Loucy (cell line): ENCODE data around the gene CBX5.
A peak's percentile ranks its signal among the peaks of the same experiment; 100 is the strongest.

Experiments used
- H2AFZ ChIP-seq: fragments of 200-600 bp; sonication (generic); 2 replicates; pipeline ENCODE4 v1.6.0; 2016; ENCODE audit warnings: antibody characterized with exemption, mild to moderate bottlenecking, low read length, moderate library complexity
- H3F3A ChIP-seq: fragments of 200-600 bp; 2 replicates; pipeline ENCODE4 v1.6.0; 2016; ENCODE audit warnings: antibody characterized with exemption, low read depth, mild to moderate bottlenecking
- H3K27me3 ChIP-seq: fragments of 200-600 bp; sonication (generic); 2 replicates; pipeline ENCODE4 v1.6.1; 2014; ENCODE audit warnings: low read length, mild to moderate bottlenecking; ENCODE audit not compliant: insufficient read depth, poor library complexity, severe bottlenecking
- H3K36me3 ChIP-seq: fragments of 200-600 bp; sonication (generic); 2 replicates; pipeline ENCODE4 v1.6.1; 2016; ENCODE audit warnings: low read length; ENCODE audit not compliant: insufficient read depth
- H3K4me1 ChIP-seq: fragments of 200-600 bp; sonication (generic); 2 replicates; pipeline ENCODE4 v1.5.1; 2014; ENCODE audit warnings: low read length, mild to moderate bottlenecking; ENCODE audit not compliant: insufficient read depth, poor library complexity, severe bottlenecking
- H3K4me2 ChIP-seq: fragments of 200-600 bp; sonication (generic); 2 replicates; pipeline ENCODE4 v1.6.0; 2014; ENCODE audit warnings: antibody characterized with exemption, low read length, low read depth, mild to moderate bottlenecking; ENCODE audit not compliant: poor library complexity, severe bottlenecking
- H3K4me3 ChIP-seq: fragments of 200-600 bp; sonication (generic); 2 replicates; pipeline ENCODE4 v1.5.1; 2014; ENCODE audit warnings: low read length, mild to moderate bottlenecking, mixed read lengths; ENCODE audit not compliant: poor library complexity, severe bottlenecking
- H3K79me2 ChIP-seq: fragments of 200-600 bp; sonication (generic); 2 replicates; pipeline ENCODE4 v1.6.1; 2014; ENCODE audit warnings: low read length; ENCODE audit not compliant: insufficient read depth
- H3K9ac ChIP-seq: fragments of 200-600 bp; sonication (generic); 2 replicates; pipeline ENCODE4 v1.6.0; 2014; ENCODE audit warnings: mild to moderate bottlenecking, low read depth, low read length, moderate library complexity; ENCODE audit not compliant: poor library complexity, severe bottlenecking
- H3K9me2 ChIP-seq: fragments of 200-600 bp; sonication (generic); replicated peaks from 2 replicates; pipeline ENCODE4 v1.6.1; 2016; ENCODE audit warnings: low read depth, low read length, mixed read lengths
- H3K9me3 ChIP-seq: fragments of 200-600 bp; sonication (generic); 2 replicates; pipeline ENCODE4 v1.6.1; 2014; ENCODE audit warnings: mild to moderate bottlenecking, antibody characterized with exemption, low read length, low read depth; ENCODE audit not compliant: insufficient read depth
- H4K20me1 ChIP-seq: fragments of 200-600 bp; sonication (generic); 2 replicates; pipeline ENCODE4 v1.6.0; 2014; ENCODE audit warnings: antibody characterized with exemption, low read length, mild to moderate bottlenecking; ENCODE audit not compliant: insufficient read depth, poor library complexity, severe bottlenecking
- EZH2phosphoT487 ChIP-seq: fragments of 200-600 bp; IDR thresholded peaks from 2 replicates; pipeline ENCODE4 v1.6.1; 2018; ENCODE audit warnings: antibody characterized with exemption, mild to moderate bottlenecking, moderate library complexity, borderline replicate concordance
- TF ChIP-seq, protein P1 (sequence below): fragments of 200-600 bp; sonication (generic); conservative IDR thresholded peaks from 2 replicates; pipeline ENCODE4 v1.5.1; 2014; ENCODE audit warnings: mild to moderate bottlenecking, antibody characterized with exemption, low read length

The CBX5 gene

DNA sequence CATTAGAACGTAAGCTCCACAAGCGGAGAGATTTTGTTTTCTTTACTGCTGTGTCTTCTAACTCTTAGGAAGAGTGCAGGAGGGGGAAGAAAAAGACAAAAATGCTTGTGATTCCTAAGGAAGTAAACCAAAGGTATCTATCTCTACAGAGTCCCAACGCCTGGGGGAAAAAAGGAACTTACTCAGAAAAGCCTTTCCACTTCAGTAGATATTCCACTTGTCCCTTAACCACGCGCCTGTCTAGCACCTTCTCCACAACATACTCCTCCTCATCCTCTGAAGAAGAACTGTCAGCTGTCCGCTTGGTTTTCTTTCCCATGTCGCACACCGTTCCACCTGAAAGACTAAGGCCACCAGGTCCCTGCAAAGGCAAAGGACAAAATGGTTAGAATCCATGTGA lies 22.6 kb downstream of the CBX5 start:
- no peak for TF ChIP-seq EZH2phosphoT487
- TF ChIP-seq, protein P1, sequence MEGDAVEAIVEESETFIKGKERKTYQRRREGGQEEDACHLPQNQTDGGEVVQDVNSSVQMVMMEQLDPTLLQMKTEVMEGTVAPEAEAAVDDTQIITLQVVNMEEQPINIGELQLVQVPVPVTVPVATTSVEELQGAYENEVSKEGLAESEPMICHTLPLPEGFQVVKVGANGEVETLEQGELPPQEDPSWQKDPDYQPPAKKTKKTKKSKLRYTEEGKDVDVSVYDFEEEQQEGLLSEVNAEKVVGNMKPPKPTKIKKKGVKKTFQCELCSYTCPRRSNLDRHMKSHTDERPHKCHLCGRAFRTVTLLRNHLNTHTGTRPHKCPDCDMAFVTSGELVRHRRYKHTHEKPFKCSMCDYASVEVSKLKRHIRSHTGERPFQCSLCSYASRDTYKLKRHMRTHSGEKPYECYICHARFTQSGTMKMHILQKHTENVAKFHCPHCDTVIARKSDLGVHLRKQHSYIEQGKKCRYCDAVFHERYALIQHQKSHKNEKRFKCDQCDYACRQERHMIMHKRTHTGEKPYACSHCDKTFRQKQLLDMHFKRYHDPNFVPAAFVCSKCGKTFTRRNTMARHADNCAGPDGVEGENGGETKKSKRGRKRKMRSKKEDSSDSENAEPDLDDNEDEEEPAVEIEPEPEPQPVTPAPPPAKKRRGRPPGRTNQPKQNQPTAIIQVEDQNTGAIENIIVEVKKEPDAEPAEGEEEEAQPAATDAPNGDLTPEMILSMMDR: no peak
- Histone ChIP-seq H2AFZ (no peak overlapping the region), H3K4me3 (no peak overlapping the region), H3K4me1 (peaks cover 21% of the 10 kb centered on the region), H3K79me2 (peaks cover 10% of the 10 kb centered on the region), H3K27me3 (no peaks in the 10 kb centered on the region), H3K4me2 (no peak overlapping the region), H3F3A (no peaks in the 10 kb centered on the region; the same call in 1 of the 2 replicates), H3K9me2 (no peaks in the 10 kb centered on the region), H3K9ac (no peak overlapping the region), H3K36me3 (peaks cover 45% of the 10 kb centered on the region; the same call in 1 of the 2 replicates), H4K20me1 (peaks cover 4% of the 10 kb centered on the region), H3K9me3 (no peaks in the 10 kb centered on the region)

DNA sequence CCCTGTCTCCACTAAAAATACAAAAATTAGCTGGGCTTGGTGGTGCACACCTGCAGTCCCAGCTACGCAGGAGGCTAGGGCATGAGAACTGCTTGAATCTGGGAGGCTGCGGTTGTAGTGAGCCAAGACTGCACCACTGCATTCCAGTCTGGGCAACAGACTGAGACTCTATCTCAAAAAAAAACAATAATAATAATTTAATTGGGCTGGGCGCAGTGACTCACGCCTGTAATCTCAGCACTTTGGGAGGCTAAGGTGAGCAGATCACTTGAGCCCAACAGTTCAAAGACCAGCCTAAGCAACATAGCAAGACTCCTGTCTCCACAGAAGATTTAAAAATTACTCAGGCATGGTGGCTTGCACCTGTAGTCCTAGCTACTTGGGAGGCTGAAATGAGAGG lies 26.7 kb downstream of the CBX5 start:
- H3K36me3 ChIP-seq: peaks cover 66% of the 10 kb centered on the region; the same call in 1 of the 2 replicates
- H3K9me3 ChIP-seq: no peaks in the 10 kb centered on the region
- H3K4me2 ChIP-seq: no peak overlapping the region
- H2AFZ ChIP-seq: no peak overlapping the region
- no peaks in the 10 kb centered on the region for H3K27me3 ChIP-seq
- no peaks in the 10 kb centered on the region for H3K79me2 ChIP-seq
- TF ChIP-seq, protein P1: no peak
- TF ChIP-seq EZH2phosphoT487: no peak
- no peaks in the 10 kb centered on the region for H3K4me1 ChIP-seq
- no peak overlapping the region for H3K4me3 ChIP-seq
- H3K9me2 ChIP-seq: no peaks in the 10 kb centered on the region
- H3K9ac ChIP-seq: no peak overlapping the region
- H4K20me1 ChIP-seq: no peaks in the 10 kb centered on the region
- no peaks in the 10 kb centered on the region; the same call in 1 of the 2 replicates for H3F3A ChIP-seq

DNA sequence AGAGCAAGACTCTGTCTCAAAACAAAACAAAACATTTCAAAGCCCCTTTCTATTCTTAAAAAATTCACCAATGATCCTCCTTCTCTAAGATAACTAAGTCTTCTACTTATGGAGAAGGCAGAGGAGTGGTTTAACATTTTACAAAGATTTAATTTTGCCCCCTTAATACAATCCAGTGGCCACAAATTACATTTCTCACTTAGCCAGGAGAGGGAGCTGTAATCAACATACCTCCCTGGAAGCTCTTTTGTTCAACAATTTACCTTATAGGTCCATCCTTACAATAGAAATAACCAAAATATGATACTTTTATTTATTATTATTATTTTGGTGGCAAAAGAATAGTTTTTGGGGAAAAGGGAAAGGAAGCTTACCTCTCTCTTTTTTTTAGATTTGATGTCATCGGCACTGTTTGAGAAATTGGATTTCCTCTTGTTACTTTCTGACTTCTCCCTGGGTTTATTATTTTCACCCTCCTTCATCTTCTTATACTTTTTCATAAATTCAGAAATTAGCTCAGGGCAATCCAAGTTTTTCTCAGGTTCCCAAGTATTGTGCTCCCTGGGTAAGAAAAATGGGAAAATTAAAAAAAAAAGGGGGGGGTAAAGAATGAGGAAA lies 28.1 kb downstream of the CBX5 start:
- Histone ChIP-seq H3K4me2 (no peak overlapping the region), H3K36me3 (peaks cover 69% of the 10 kb centered on the region; the same call in 1 of the 2 replicates), H3K9me3 (no peaks in the 10 kb centered on the region), H3F3A (no peaks in the 10 kb centered on the region), H4K20me1 (no peaks in the 10 kb centered on the region), H3K4me1 (no peaks in the 10 kb centered on the region), H3K4me3 (no peak overlapping the region), H3K27me3 (no peaks in the 10 kb centered on the region), H3K9me2 (no peaks in the 10 kb centered on the region), H3K9ac (no peak overlapping the region), H3K79me2 (no peaks in the 10 kb centered on the region), H2AFZ (no peak overlapping the region)
- TF ChIP-seq, protein P1: peak; percentile 72
- TF ChIP-seq EZH2phosphoT487: no peak
